Hepatocyte (in vitro differentiated cells): ENCODE data around the gene CACFD1.

Source experiments
- CTCF ChIP-seq: fragments of 200-600 bp; sonication (generic); IDR thresholded peaks from 2 replicates; pipeline ENCODE4 v1.5.1; 2016; ENCODE audit warnings: antibody characterized with exemption, mild to moderate bottlenecking; ENCODE audit not compliant: poor library complexity
- EZH2 ChIP-seq: fragments of 200-600 bp; sonication (generic); IDR thresholded peaks from 2 replicates; pipeline ENCODE4 v1.6.1; 2016; ENCODE audit warnings: antibody characterized with exemption, mild to moderate bottlenecking, borderline replicate concordance

- TF ChIP-seq CTCF (no peak), EZH2 (no peak)
These were observed 16.5 kb upstream of the CACFD1 start for GRCh38 chr9:133443248-133443647.
